CD14-positive monocyte (primary cell): Measurements from ENCODE around the gene LRRC3. TPM values are rescaled to one million over a fixed set of nuclear protein-coding genes. Genes with fewer than 3 reads are reported as not detected.

Experiments
- DNase-seq, 3 donors: peaks; one replicate each; pipeline ENCODE4 v3.0.0-alpha.2; 2011 to 2022
- H2AFZ ChIP-seq: 2 replicates; pipeline ENCODE4 v1.6.0; 2012; ENCODE audit warnings: mild to moderate bottlenecking, low read depth, low read length, inconsistent platforms; ENCODE audit not compliant: insufficient read depth, poor library complexity, severe bottlenecking
- H3K27ac ChIP-seq, 2 donors: 1 replicate in 1 of 2; 2 replicates in 1 of 2; pipeline ENCODE4 v1.5.1; 2012 to 2013; ENCODE audit warnings: low read length in 2 of 2, control low read depth in 1 of 2, inconsistent platforms in 1 of 2, low read depth in 1 of 2, mild to moderate bottlenecking in 1 of 2
- H3K27me3 ChIP-seq, 2 donors: one replicate each; pipeline versions ENCODE4 v1.6.0 to v1.6.1; 2011 to 2013; ENCODE audit warnings: low read length in 2 of 2; ENCODE audit not compliant: control insufficient read depth in 2 of 2, insufficient read depth in 2 of 2
- H3K36me3 ChIP-seq, 2 donors: replicated peaks in 1 of 2; 1 replicate in 1 of 2; 2 replicates in 1 of 2; pipeline versions ENCODE4 v1.5.1 to v1.6.1; 2012 to 2013; ENCODE audit warnings: low read length in 2 of 2, control low read depth in 1 of 2, inconsistent platforms in 1 of 2, mild to moderate bottlenecking in 1 of 2; ENCODE audit not compliant: insufficient read depth in 2 of 2, control insufficient read depth in 1 of 2
- H3K4me1 ChIP-seq, 2 donors: 1 replicate in 1 of 2; 2 replicates in 1 of 2; pipeline versions ENCODE4 v1.5.1 to v1.6.1; 2012 to 2013; ENCODE audit warnings: low read length in 2 of 2, control low read depth in 1 of 2, inconsistent platforms in 1 of 2, mild to moderate bottlenecking in 1 of 2, moderate library complexity in 1 of 2; ENCODE audit not compliant: insufficient read depth in 2 of 2, control insufficient read depth in 1 of 2
- H3K4me2 ChIP-seq: replicated peaks from 2 replicates; pipeline ENCODE3; 2012; ENCODE audit warnings: low read length, moderate library complexity, mild to moderate bottlenecking; ENCODE audit not compliant: poor library complexity, severe bottlenecking; ENCODE audit errors: extremely low read depth
- H3K4me3 ChIP-seq, 3 experiments: fragments of 200-600 bp in 1 of 3; sonication (generic) in 1 of 3; replicated peaks in 1 of 3; 1 replicate in 2 of 3; 2 replicates in 1 of 3; pipeline ENCODE4 v1.5.1; 2011 to 2013; ENCODE audit warnings: low read length in 3 of 3, mild to moderate bottlenecking in 3 of 3, control low read depth in 2 of 3, low read depth in 2 of 3, inconsistent platforms in 1 of 3, moderate library complexity in 1 of 3
- H3K79me2 ChIP-seq: 2 replicates; pipeline ENCODE4 v1.6.0; 2012; ENCODE audit warnings: mild to moderate bottlenecking, control low read depth, inconsistent platforms, low read length, moderate library complexity; ENCODE audit not compliant: insufficient read depth
- H3K9ac ChIP-seq: 2 replicates; pipeline ENCODE4 v1.6.0; 2017; ENCODE audit warnings: low read length, mild to moderate bottlenecking; ENCODE audit not compliant: insufficient read depth, poor library complexity, severe bottlenecking
- H3K9me3 ChIP-seq, 2 donors: replicated peaks in 1 of 2; 1 replicate in 1 of 2; 2 replicates in 1 of 2; pipeline versions ENCODE4 v1.5.1 to v1.6.1; 2012 to 2013; ENCODE audit warnings: low read length in 2 of 2, control low read depth in 1 of 2; ENCODE audit not compliant: control insufficient read depth in 1 of 2, insufficient read depth in 1 of 2
- H4K20me1 ChIP-seq: 2 replicates; pipeline ENCODE4 v1.6.0; 2012; ENCODE audit warnings: mild to moderate bottlenecking, low read length, control low read depth, moderate library complexity; ENCODE audit not compliant: insufficient read depth
- H3K27ac Mint-ChIP-seq, 7 donors: one replicate each; pipeline ENCODE4 v1.8.0; 2020; ENCODE audit warnings: mild to moderate bottlenecking in 7 of 7, mixed read lengths in 7 of 7, moderate library complexity in 6 of 7, inconsistent platforms in 2 of 7
- H3K27me3 Mint-ChIP-seq, 3 donors: one replicate each; pipeline ENCODE4 v1.8.0; 2021 to 2022; ENCODE audit warnings: low read depth in 3 of 3, mild to moderate bottlenecking in 3 of 3, mixed read lengths in 3 of 3, moderate library complexity in 3 of 3, inconsistent platforms in 1 of 3
- H3K36me3 Mint-ChIP-seq, 2 donors: one replicate each; pipeline ENCODE4 v1.8.0; 2020; ENCODE audit warnings: mixed read lengths in 2 of 2, inconsistent platforms in 1 of 2, mild to moderate bottlenecking in 1 of 2
- H3K4me1 Mint-ChIP-seq: one replicate; pipeline ENCODE4 v1.8.0; 2020; ENCODE audit warnings: mild to moderate bottlenecking, mixed read lengths
- H3K4me3 Mint-ChIP-seq, 2 donors: one replicate each; pipeline ENCODE4 v1.8.0; 2020; ENCODE audit warnings: mild to moderate bottlenecking in 2 of 2, mixed read lengths in 2 of 2, moderate library complexity in 1 of 2
- H3K9me3 Mint-ChIP-seq, 7 donors: one replicate each; pipeline ENCODE4 v1.8.0; 2020 to 2022; ENCODE audit warnings: mixed read lengths in 7 of 7, mild to moderate bottlenecking in 6 of 7, moderate library complexity in 6 of 7, inconsistent platforms in 2 of 7
- WGBS: methylation state at CpG from one replicate; pipeline ENCODE4 v1.1.5; 2013; ENCODE audit warnings: missing lambda C conversion rate; ENCODE audit not compliant: insufficient coverage; 5-methylcytosine and 5-hydroxymethylcytosine counted together
- intact Hi-C, 2 donors: fragments of 100-400 bp; cut with micrococcal nuclease; formaldehyde crosslinking; loops; one replicate each; pipeline versions ENCODE4 v1.15.0 to v1.15.1; 2023
- polyA plus RNA-seq, 3 donors: library from polyadenylated mRNA; depleted of rRNA in 1 of 3; unstranded in 2 of 3; stranded (reverse) in 1 of 3; fragments of 300-500 nt in 2 of 3; fragments of >200 nt in 1 of 3; fragmentation: Illumina TruSeq in 2 of 3; gene quantifications; 1 replicate in 2 of 3; 2 replicates in 1 of 3; pipeline ENCODE4 v1.2.3, GENCODE V29; 2012 to 2021
- TF ChIP-seq, protein P1 (sequence below): fragments of 200-600 bp; IDR thresholded peaks from one replicate; pipeline ENCODE4 v1.8.0; 2022; ENCODE audit warnings: antibody characterized with exemption, mild to moderate bottlenecking

LRRC3 gene
- polyA plus RNA-seq, 3 donors = 0.30 to 0.59 (median 0.41) TPM

DNA sequence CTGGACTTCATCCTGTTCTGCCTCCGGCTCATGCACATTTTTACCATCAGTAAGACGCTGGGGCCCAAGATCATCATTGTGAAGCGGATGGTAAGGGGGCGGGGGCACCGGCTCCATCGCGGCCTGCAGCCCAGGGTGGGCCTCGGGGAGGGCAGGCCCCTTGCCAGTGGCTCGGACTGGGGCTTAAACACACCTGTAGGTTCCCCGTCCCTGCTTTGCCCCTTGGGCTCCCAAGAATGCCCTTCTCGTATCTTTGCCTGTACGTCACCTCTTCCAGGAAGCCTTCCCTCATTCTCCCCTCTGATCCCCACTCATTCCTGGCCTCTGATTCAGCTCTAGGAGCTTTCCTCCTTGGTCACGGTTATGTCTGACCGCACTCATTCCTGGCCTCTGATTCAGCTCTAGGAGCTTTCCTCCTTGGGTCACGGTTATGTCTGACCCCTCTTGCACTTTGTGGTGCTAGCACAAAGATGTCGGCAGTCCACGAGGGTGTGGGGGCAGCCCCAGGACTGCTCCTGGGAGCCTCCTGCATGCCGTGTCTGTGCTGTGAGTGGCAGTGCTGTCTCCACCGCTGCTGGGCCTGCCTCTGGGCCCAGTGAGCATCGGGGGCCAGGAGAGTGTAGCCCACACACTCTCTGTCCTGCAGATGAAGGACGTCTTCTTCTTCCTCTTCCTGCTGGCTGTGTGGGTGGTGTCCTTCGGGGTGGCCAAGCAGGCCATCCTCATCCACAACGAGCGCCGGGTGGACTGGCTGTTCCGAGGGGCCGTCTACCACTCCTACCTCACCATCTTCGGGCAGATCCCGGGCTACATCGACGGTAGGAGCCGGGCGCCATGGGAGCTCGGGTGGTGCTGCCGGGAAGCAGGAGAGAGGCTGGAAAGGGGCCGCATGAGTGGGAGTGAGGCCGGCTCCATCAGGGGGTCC lies 49.1 kb upstream of the LRRC3 start:
- Histone ChIP-seq H3K36me3 (peaks cover 80 to 88% of the 10 kb centered on the region in 2 donors), H3K4me2 (no peak overlapping the region), H2AFZ (no peak overlapping the region), H3K9me3 (peaks cover 0 to 22% of the 10 kb centered on the region in 2 donors), H3K4me1 (no peaks in the 10 kb centered on the region), H3K4me3 (no peak overlapping the region), H4K20me1 (no peaks in the 10 kb centered on the region), H3K9ac (no peak overlapping the region), H3K27ac (no peak overlapping the region), H3K27me3 (no peaks in the 10 kb centered on the region), H3K79me2 (no peaks in the 10 kb centered on the region)
- Mint-ChIP-seq H3K4me1 (no peaks in the 10 kb centered on the region), H3K36me3 (peaks cover 39 to 57% of the 10 kb centered on the region in 2 donors), H3K27ac (peak overlapping the region in 2 of 7 donors; percentile 13 to 71), H3K9me3 (peaks cover 5 to 28% (median 15%) of the 10 kb centered on the region in 7 donors), H3K27me3 (peaks cover 0 to 5% (median 0%) of the 10 kb centered on the region in 3 donors), H3K4me3 (no peak overlapping the region)
- TF ChIP-seq, protein P1, sequence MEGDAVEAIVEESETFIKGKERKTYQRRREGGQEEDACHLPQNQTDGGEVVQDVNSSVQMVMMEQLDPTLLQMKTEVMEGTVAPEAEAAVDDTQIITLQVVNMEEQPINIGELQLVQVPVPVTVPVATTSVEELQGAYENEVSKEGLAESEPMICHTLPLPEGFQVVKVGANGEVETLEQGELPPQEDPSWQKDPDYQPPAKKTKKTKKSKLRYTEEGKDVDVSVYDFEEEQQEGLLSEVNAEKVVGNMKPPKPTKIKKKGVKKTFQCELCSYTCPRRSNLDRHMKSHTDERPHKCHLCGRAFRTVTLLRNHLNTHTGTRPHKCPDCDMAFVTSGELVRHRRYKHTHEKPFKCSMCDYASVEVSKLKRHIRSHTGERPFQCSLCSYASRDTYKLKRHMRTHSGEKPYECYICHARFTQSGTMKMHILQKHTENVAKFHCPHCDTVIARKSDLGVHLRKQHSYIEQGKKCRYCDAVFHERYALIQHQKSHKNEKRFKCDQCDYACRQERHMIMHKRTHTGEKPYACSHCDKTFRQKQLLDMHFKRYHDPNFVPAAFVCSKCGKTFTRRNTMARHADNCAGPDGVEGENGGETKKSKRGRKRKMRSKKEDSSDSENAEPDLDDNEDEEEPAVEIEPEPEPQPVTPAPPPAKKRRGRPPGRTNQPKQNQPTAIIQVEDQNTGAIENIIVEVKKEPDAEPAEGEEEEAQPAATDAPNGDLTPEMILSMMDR = no peak
- DNase-seq = no peak
- intact Hi-C loops = no loop called here
- WGBS = 93% methylated on average over 30 of the region's 37 CpGs

DNA sequence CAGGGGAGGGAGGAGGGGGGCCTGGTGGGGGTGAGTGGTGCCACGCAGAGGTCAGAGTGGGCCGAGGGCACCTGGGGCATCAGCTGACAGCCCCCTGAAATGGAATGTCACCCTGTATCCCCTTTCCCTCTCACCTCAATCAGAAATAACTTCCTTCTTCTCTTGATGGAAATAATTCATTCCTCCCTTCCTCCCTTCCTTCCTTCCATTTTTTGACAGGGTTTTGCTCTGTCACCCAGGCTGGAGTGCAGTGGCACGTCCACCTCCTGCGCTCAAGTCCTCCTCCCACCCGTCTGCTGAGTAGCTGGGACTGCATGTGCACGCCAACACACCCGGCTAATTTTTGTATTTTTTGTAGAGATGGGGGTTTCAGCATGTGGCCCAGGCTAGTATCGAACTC lies 48.4 kb upstream of the LRRC3 start:
- intact Hi-C loops = no loop called here
- WGBS = no CpG with 5 or more reads among the region's 8 CpGs
- H3K4me1 ChIP-seq = no peaks in the 10 kb centered on the region

More for the DNA sequence above, 48.4 kb upstream of the LRRC3 start:
- Mint-ChIP-seq H3K4me3 (no peak overlapping the region), H3K4me1 (no peaks in the 10 kb centered on the region), H3K27me3 (peaks cover 0 to 5% (median 0%) of the 10 kb centered on the region in 3 donors), H3K9me3 (peaks cover 5 to 26% (median 15%) of the 10 kb centered on the region in 7 donors), H3K36me3 (peaks cover 38 to 57% of the 10 kb centered on the region in 2 donors), H3K27ac (peak overlapping the region in 2 of 7 donors; percentile 35 to 55)
- TF ChIP-seq, protein P1 = no peak
- DNase-seq = no peak
- Histone ChIP-seq H3K27me3 (no peaks in the 10 kb centered on the region), H3K9ac (no peak overlapping the region), H3K4me2 (no peak overlapping the region), H3K4me3 (no peak overlapping the region), H3K79me2 (no peaks in the 10 kb centered on the region), H3K36me3 (peaks cover 78 to 88% of the 10 kb centered on the region in 2 donors), H3K27ac (no peak overlapping the region), H2AFZ (no peak overlapping the region), H3K9me3 (peaks cover 0 to 22% of the 10 kb centered on the region in 2 donors), H4K20me1 (no peaks in the 10 kb centered on the region)
